ENCODE measurements around the gene ACOXL. TPM values are rescaled to one million over a fixed set of nuclear protein-coding genes. Genes with fewer than 3 reads are reported as not detected.

ACOXL gene
- total RNA-seq, 1 donor from 2014 or later = 1.2 TPM

- intact Hi-C loops (cut with micrococcal nuclease) = no loop called here
Measured at GRCh38 chr2:110994250-110994961, 262.0 kb downstream of the ACOXL start.

DNA sequence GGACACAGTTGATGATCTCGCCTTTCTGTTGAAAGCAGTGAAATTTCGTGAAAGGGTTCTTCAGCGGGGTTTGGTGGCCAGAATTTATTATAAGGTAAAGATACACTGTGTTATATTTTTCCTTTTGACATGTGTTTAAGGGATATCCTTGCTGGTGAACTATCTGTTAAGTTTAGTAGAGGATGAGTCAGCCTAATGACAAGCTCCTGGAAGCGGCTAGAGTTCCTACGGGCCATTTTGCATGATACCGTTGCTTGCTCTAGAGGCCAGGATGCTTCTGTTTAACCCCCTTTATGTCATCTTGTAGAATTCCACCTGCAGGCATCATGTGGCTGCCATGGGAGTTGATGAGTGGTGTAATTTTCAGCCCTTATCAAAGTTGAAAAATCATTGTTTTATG, 263.5 kb downstream of the ACOXL start:
- intact Hi-C loops (cut with micrococcal nuclease) = no loop called here

- intact Hi-C loops (cut with micrococcal nuclease) = no loop called here
Measured at GRCh38 chr2:110997331-110998045, 265.1 kb downstream of the ACOXL start.

DNA sequence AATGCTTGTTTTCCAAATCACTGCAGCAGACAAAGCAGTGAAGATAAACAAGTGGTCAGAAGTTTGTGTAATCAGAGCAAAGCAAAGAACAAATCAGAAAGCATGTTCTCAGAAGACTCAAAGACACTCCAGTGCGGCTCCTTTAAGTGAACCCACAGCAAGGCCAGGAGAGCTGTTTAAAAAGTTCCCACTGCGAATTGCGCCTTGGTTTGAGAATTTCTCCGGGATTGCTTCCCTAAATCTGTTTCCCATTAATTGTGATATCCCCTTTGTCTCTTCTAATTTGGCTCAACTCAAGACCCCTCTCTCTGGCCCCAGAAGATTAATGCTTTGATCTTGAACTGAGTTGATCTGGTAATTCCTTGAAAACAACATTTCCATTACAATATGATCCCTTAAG, 265.9 kb downstream of the ACOXL start:
- intact Hi-C loops (cut with micrococcal nuclease) = no loop called here

DNA sequence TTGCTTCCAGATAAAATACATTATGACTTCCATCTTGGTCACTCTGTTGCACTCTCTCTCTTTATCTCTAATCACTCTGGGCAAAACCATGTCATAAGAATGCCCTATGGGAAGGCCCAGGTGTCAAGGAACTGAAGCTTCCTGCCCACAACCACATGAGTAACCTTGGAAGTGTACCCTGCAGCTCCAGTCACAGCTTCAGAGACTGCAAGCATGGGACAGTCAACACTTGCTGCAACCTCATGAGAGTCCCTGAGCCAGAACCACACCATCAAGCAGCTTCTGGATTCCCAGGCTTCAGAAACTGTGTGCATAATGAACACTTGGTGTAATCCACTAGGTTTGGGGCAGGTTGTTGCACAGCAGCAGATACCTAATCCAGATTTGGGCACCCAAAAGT, 267.3 kb downstream of the ACOXL start:
- intact Hi-C loops (cut with micrococcal nuclease) = no loop called here

DNA sequence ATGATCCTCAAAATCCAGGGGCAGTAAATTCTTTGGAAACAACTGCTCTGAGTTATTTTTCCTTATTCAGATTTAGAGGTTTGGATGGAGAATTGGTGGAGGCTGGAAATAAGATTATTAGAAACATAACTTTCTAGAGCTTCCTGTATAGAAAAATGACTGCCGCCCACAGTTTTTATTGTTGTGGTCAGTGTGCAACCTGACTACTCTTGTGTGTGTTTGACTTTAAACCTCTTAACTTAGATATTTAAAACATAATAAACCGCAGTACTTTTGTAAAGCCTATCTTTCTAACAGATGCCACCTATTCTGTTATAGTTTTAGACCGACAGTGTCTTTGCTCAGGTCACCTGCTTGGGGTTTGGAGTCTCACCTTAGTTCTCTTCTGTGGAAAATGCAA, 272.9 kb downstream of the ACOXL start:
- intact Hi-C loops (cut with micrococcal nuclease) = no loop called here

DNA sequence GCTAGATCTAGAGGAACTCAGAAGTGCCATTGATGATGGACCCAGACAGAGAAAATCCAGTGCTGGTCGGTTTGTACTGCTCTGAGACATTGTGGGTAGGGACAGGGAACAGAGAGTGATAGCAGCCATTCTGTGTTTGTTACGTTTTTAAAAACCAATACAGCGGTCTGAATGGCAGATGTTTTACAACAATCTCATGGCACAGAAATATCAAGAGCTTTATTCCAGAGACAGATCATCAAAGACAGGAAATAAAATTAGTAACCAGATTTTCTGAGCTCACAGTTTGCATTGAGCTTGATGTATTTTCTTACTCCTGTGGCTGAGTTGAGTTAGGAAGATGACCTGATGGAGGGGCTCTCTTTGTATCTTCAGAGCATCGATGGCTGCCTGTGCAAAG, 273.4 kb downstream of the ACOXL start:
- intact Hi-C loops (cut with micrococcal nuclease) = no loop called here

DNA sequence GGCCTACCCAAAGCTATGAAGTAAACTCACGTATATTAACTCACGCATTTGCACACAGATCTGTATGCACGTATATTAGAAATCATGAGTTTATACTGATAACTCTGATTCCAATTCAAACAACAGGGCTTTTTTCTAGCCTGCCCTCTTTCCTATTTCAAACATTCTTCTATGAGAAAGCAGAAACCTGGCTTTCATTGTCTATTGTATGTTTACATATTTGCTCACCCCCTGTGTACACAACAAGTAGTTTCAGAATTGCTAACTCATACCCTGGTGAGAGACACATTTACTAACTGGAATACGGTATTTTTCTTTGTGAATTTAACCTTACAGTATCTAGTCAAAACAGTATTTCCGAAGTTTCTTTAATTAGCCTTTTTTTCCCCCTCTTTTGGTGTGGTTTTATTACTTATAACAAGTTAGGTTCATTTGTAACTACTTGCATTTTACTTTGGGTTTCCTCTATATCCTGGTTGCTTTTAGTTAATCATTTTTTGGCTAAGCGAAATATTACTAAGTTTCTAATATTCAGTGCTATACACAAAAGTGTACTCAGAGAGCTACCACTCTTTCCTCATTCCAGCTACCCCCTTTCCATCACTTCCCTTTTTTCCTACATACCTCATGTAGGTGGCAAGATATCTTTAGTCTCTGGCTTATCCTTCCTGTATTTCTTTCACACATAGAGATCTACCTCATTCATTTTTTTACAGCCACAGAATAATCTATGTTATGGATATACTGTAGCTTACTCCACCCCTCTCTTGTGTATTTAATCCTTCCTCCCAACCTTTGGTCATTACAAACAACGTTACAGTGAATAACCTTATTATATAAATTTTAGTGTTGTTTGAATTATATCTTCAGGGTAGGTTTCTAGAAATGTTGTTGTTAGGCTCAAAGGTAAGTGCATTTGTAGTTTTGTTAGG, 275.6 kb downstream of the ACOXL start:
- intact Hi-C loops (cut with micrococcal nuclease) = no loop called here

DNA sequence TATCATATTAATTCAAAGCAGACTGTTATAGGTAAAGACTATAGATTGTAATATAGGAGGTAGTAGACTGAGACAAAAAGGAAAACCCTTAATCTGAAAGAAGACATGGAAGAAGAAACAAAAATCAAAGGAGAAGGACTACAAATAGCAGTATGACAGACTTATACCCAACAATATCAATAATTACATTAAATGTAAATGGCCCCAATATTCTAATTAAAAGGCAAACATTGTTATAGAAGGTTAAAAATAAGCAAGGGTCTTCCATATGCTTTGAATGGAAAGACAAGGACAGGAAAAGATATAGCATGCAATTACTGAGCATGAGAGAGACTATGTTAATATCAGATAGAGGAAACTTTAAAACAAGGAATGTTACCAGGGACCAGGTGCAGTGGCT, 278.8 kb downstream of the ACOXL start:
- intact Hi-C loops (cut with micrococcal nuclease) = no loop called here

DNA sequence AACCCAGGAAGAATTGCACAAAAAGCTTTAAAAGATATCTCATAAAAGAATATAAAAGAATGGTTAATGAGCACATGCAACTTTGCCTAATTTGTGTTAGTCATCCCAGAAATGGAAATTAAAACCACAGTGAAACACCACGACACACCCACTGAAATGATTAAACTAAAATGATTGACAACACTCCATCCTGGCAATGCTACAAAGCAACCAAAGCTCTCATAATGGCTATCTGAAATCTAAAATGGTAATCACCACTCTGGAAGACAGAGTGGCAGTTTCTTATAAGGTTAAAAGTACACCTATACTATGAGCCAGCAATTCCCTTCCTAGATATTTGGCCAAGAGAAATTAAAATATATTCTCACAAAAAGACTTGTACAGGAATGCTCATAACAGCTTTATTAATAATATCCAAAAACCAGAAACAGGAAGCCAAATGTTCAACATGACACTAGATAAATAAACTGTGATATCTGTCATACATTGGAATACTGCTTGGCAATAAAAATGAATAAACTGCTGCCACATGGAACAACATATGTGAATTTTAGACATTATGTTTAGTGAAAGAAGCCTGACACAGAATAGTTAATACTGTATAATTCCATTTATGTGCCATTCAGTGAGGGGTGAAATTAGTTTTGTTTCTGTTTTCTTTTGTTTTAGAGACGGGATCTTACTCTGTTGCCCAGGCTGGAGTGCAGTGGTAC, 283.1 kb downstream of the ACOXL start:
- intact Hi-C loops (cut with micrococcal nuclease) = no loop called here

- intact Hi-C loops (cut with micrococcal nuclease) = no loop called here
Measured at GRCh38 chr2:111017034-111017622, 284.8 kb downstream of the ACOXL start.

DNA sequence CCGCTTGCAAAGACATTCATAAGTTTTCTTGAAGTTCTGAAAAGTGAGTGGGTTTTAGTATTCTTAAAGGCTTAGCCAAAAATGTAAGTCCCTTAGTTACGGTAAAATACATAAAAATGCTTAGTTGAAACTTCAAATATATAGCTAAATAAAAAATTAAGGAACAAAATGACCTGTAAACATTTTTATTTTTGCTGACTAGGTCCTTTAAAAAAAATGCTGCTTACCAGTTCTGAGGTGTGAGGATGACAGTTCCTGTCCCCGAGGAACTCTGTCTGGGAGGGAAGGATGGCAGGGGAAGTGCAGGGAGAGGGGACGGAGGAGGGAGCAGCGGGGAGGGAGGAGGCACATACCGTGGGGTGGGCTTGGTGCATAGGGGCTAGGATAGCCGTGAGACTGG, 285.5 kb downstream of the ACOXL start:
- intact Hi-C loops (cut with micrococcal nuclease) = no loop called here

- intact Hi-C loops (cut with micrococcal nuclease) = no loop called here
Measured at GRCh38 chr2:111019381-111019780, 287.0 kb downstream of the ACOXL start.

- intact Hi-C loops (cut with micrococcal nuclease) = no loop called here
Measured at GRCh38 chr2:111022633-111023032, 290.3 kb downstream of the ACOXL start.

DNA sequence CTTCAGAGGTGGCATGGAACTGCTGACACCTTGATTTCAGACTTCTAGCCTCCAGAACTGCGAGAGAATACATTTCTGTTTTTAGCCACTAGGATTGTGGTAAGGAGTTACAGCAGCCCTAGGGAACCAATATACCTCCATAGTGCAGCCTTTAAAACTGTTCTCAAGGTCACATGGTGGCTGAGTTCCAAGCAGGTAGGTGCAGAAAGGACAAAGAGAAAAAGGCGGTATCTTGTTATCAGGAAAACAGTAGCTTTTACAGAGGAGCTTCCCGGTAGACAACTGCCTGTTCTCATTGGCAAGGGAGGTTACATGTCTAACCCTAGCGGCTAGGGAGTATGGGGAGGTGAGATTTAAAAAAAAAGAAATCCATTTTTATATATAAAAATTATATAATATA, 292.1 kb downstream of the ACOXL start:
- intact Hi-C loops (cut with micrococcal nuclease) = no loop called here

DNA sequence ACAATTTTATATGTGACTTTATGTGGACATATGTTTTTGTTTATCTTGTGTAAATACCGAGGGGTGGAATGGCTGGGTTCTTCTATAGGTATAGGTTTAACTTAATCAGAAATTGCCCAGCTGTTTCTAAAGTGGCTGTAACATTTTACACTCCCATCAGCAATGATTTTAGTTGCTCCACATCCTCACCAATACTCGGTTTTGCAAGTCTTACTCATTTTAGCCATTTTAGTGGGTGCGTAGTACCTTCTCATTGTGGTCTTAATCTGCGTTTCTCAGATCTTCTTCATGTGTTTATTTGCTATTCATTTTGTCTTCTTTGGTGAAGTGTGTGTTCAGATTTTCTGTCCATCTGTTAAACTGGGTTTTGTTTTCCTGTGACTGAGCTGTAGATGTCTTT, 292.9 kb downstream of the ACOXL start:
- intact Hi-C loops (cut with micrococcal nuclease) = no loop called here

GRCh38 chr2:111028720-111029119, 296.3 kb downstream of the ACOXL start:
- intact Hi-C loops (cut with micrococcal nuclease) = no loop called here

- intact Hi-C loops (cut with micrococcal nuclease) = no loop called here
Measured at GRCh38 chr2:111029181-111029927, 297.0 kb downstream of the ACOXL start.

DNA sequence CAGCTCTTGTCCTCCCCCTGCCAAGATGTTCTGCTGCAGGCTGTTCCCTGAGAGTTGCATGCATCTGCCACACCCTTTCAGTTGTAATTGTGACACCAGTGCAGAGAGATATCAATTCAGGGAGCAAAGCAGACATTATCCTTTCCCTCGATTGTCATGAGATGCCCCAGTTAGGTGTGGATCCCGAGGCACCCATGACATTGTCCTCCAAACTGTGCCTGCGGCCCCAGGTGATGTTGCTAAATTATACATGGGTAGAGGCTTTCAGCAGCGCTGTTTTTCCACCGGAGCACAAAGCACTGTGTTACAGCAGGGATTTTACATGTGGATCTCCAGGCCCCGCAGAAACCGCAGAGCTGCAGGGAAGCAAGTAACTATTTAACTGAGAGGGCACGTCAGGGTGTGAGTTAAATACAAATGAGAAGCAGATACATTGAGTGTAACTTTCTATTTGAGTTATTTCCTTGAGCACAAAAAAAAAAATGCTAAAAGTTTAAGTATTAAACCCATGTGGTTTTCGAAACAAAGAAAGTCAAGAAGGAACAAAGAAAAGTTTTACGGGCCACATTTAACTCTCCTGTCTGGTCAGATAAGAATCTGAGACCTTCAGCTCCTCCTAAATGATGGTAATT, 298.0 kb downstream of the ACOXL start:
- intact Hi-C loops (cut with micrococcal nuclease) = no loop called here

DNA sequence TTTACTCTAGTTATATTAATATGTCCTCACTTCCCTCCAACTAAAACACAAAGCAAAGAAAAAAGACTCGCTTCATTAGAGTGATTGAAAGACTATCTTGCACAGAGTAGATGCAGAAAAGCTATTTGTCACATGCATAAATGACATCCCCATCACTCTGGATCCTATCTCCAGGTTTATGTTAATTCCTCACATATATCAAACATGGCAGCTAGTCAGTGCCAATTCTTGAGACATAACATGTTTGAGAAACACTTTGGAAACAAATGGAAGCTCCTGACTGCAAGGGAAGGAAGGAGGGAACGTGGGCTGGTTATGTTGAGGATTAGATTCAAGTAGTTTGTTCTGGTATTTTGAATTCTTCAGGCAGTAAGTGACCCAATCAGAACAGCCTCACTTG, 298.6 kb downstream of the ACOXL start:
- intact Hi-C loops (cut with micrococcal nuclease) = no loop called here
